Lower leg skin (tissue), 3 donors: Measurements from ENCODE around the gene ADAMTS14.

Source experiments
- CTCF ChIP-seq, 3 donors: fragments of 450-650 bp; IDR thresholded peaks; one replicate each; pipeline ENCODE4 v1.5.1; 2016; ENCODE audit warnings: antibody characterized with exemption in 3 of 3, mild to moderate bottlenecking in 3 of 3, moderate library complexity in 2 of 3
- POLR2A ChIP-seq, 2 donors: fragments of 450-650 bp; IDR thresholded peaks; one replicate each; pipeline ENCODE4 v1.6.1; 2016 to 2017; ENCODE audit warnings: antibody characterized with exemption in 2 of 2, mild to moderate bottlenecking in 1 of 2, moderate library complexity in 1 of 2

- no peak for TF ChIP-seq CTCF (IDR thresholded peaks at IDR 0.05)
- no peak for TF ChIP-seq POLR2A (IDR thresholded peaks at IDR 0.05)
These were observed 66.4 kb downstream of the ADAMTS14 start for GRCh38 chr10:70738761-70739121.
